Ovary (tissue), 9 donors: ENCODE measurements around the gene SMIM44. TPM values are rescaled to one million over a fixed set of nuclear protein-coding genes. Genes with fewer than 3 reads are reported as not detected.

ENCODE experiments used
- DNase-seq, 5 donors: peaks; one replicate each; pipeline ENCODE4 v3.0.0-alpha.2; 2019 to 2020
- H3K27ac ChIP-seq, 2 donors: fragments of 200-600 bp; one replicate each; pipeline versions ENCODE4 v1.5.1 to v1.8.0; 2019 to 2022
- H3K27me3 ChIP-seq: fragments of 200-600 bp; one replicate; pipeline ENCODE4 v1.8.0; 2022
- H3K36me3 ChIP-seq: fragments of 200-600 bp; sonication (generic); one replicate; pipeline ENCODE4 v1.5.1; 2019
- H3K4me1 ChIP-seq: one replicate; pipeline ENCODE4 v1.8.1; 2013; ENCODE audit warnings: mild to moderate bottlenecking, moderate library complexity; ENCODE audit not compliant: insufficient read depth
- H3K4me3 ChIP-seq: fragments of 200-600 bp; sonication (generic); one replicate; pipeline ENCODE4 v1.5.1; 2017
- H3K9me3 ChIP-seq, 2 donors: fragments of 200-600 bp in 1 of 2; sonication (generic) in 1 of 2; one replicate each; pipeline versions ENCODE4 v1.5.1 to v1.8.1; 2013 to 2019; ENCODE audit warnings: mild to moderate bottlenecking in 1 of 2, moderate library complexity in 1 of 2
- CTCF ChIP-seq, 3 donors: fragments of 450-650 bp in 2 of 3; fragments of 200-600 bp in 1 of 3; IDR thresholded peaks; one replicate each; pipeline versions ENCODE4 v1.5.1 to v1.8.0; 2016 to 2022; ENCODE audit warnings: antibody characterized with exemption in 3 of 3, mild to moderate bottlenecking in 1 of 3
- EP300 ChIP-seq: sonication (generic); formaldehyde crosslinking; IDR thresholded peaks from one replicate; pipeline ENCODE4 v1.6.1; 2017; ENCODE audit warnings: antibody characterized with exemption
- POLR2A ChIP-seq: fragments of 450-650 bp; IDR thresholded peaks from one replicate; pipeline ENCODE4 v1.6.1; 2017; ENCODE audit warnings: antibody characterized with exemption, mild to moderate bottlenecking, moderate library complexity
- WGBS, 3 donors: extraction: QIAGEN DNeasy Blood & Tissue Kit in 1 of 3; methylation state at CpG; one replicate each; pipeline versions ENCODE4 v1.1.5 to v1.1.7; 2013 to 2017; 5-methylcytosine and 5-hydroxymethylcytosine counted together
- intact Hi-C, 4 donors: fragments of 100-400 bp; cut with DNase I; formaldehyde crosslinking; loops; one replicate each; pipeline versions ENCODE4 v1.11.0 to v1.15.1; 2022 to 2023
- polyA plus RNA-seq, 2 donors: library from polyadenylated mRNA; stranded (reverse); fragments of 200-250 nt in 1 of 2; fragments of 350-450 nt in 1 of 2; fragmentation: Illumina TruSeq in 1 of 2; extraction: RNeasy Lipid Tissue Mini Kit (QIAGEN cat#74804) in 1 of 2; gene quantifications; one replicate each; pipeline ENCODE4 v1.2.3, GENCODE V29; 2013 to 2014
- total RNA-seq, 7 donors: library from RNA; depleted of rRNA in 2 of 7; stranded (reverse); fragments of >200 nt in 2 of 7; fragmentation: NEBNext Ultra II Directional in 3 of 7; extraction: Animal tissue kit (Norgen Biotek cat#: 25700) in 3 of 7; gene quantifications; one replicate each; pipeline versions ENCODE4 v1.1.0 to v1.2.4, GENCODE V29; 2016 to 2023
- donor health status: DM: no; HTN: no; CAD: no; lungs with moderate emphysema.
- donor health status: DM: no; HTN: no; CAD: no.
- donor health status: Bipolar disorder and iron deficiency.
- donor health status: DM: yes; HTN: yes; CAD: no.
- donor health status: DM: no; HTN: no; CAD: no.
- donor health status: DM: yes; HTN: yes; CAD: no.

The SMIM44 gene
- total and polyA plus RNA-seq, 9 donors, result 0.92 TPM; not detected in 8

- Histone ChIP-seq H3K4me1 (no peaks in the 10 kb centered on the region), H3K36me3 (no peaks in the 10 kb centered on the region), H3K9me3 (no peaks in the 10 kb centered on the region), H3K27me3 (no peaks in the 10 kb centered on the region), H3K27ac (no peak overlapping the region), H3K4me3 (no peak overlapping the region)
- TF ChIP-seq CTCF (IDR thresholded peaks at IDR 0.05) (no peak), EP300 (no peak), POLR2A (no peak)
- intact Hi-C loops, result no loop called here
- WGBS, 3 donors, result 87 to 90% (median 87%) methylated on average over 20 to 28 of the region's 28 CpGs
- DNase-seq, result peak in 1 of 5 donors; percentile 19
These were observed 43.4 kb upstream of the SMIM44 start for GRCh38 chr19:3526507-3527237.

- Histone ChIP-seq H3K36me3 (no peaks in the 10 kb centered on the region), H3K27ac (no peak overlapping the region), H3K27me3 (no peaks in the 10 kb centered on the region), H3K9me3 (no peaks in the 10 kb centered on the region), H3K4me1 (no peaks in the 10 kb centered on the region), H3K4me3 (no peak overlapping the region)
- WGBS, 3 donors, result 89 to 94% (median 90%) methylated on average over 20 of the region's 20 CpGs
- no peak for DNase-seq
- no peak for TF ChIP-seq CTCF (IDR thresholded peaks at IDR 0.05)
- TF ChIP-seq EP300, result no peak
- no peak for TF ChIP-seq POLR2A
- intact Hi-C loops, result no loop called here
These were observed 41.7 kb upstream of the SMIM44 start for GRCh38 chr19:3524904-3525451.

GRCh38 chr19:3524078-3524842 lies 41.0 kb upstream of the SMIM44 start:
- intact Hi-C loops, result no loop called here
- no peaks in the 10 kb centered on the region for H3K9me3 ChIP-seq
- H3K27me3 ChIP-seq, result no peaks in the 10 kb centered on the region
- no peaks in the 10 kb centered on the region for H3K36me3 ChIP-seq
- 87 to 88% (median 87%) methylated on average over 33 of the region's 33 CpGs for WGBS, 3 donors
- H3K4me3 ChIP-seq, result no peak overlapping the region
- TF ChIP-seq EP300 (no peak), POLR2A (no peak), CTCF (IDR thresholded peaks at IDR 0.05) (no peak)
- DNase-seq, result no peak
- no peak overlapping the region for H3K27ac ChIP-seq
- no peaks in the 10 kb centered on the region for H3K4me1 ChIP-seq

- H3K27me3 ChIP-seq, result no peaks in the 10 kb centered on the region
- H3K4me3 ChIP-seq, result no peak overlapping the region
- H3K36me3 ChIP-seq, result no peaks in the 10 kb centered on the region
- H3K9me3 ChIP-seq, result no peaks in the 10 kb centered on the region
- H3K4me1 ChIP-seq, result no peaks in the 10 kb centered on the region
- no peak for TF ChIP-seq POLR2A
- no peak for TF ChIP-seq CTCF (IDR thresholded peaks at IDR 0.05)
- TF ChIP-seq EP300, result no peak
- no peak for DNase-seq
- WGBS, 3 donors, result 83 to 87% (median 86%) methylated on average over 21 of the region's 21 CpGs
- no peak overlapping the region for H3K27ac ChIP-seq
- intact Hi-C loops, result no loop called here
These were observed 40.3 kb upstream of the SMIM44 start for GRCh38 chr19:3523361-3524077.
